H1 (cell line): Measurements from ENCODE around the gene CORO7. TPM values are rescaled to one million over a fixed set of nuclear protein-coding genes. Genes with fewer than 3 reads are reported as not detected.

Source experiments
- CTCF ChIA-PET: fragments of 300-600 bp; sonication (Branson Sonifier 250); formaldehyde crosslinking; loops from one replicate; lab custom pipeline; 2021; ENCODE audit not compliant: partially characterized antibody; lab: Charles Lee
- POLR2A ChIA-PET: fragments of 300-600 bp; sonication (Branson Sonifier 250); formaldehyde crosslinking; loops from one replicate; lab custom pipeline; 2021; ENCODE audit warnings: inconsistent platforms; ENCODE audit not compliant: partially characterized antibody; lab: Charles Lee
- DNase-seq, 2 experiments: peaks; one replicate each; pipeline versions ENCODE4 v3.0.0 to v3.0.0-alpha.2; 2010 to 2022; ENCODE audit warnings: low spot score in 2 of 2, low read depth in 1 of 2, mixed read lengths in 1 of 2
- FAIRE-seq: peaks from 2 replicates; lab custom pipeline; 2011; peaks lifted over from hg19 to GRCh38; lab: Jason Lieb, UNC
- H2AFZ ChIP-seq: 2 replicates; pipeline ENCODE4 v1.8.1; 2012; ENCODE audit warnings: low read length, inconsistent platforms
- H2AK5ac ChIP-seq: 2 replicates; pipeline ENCODE4 v1.6.1; 2013; ENCODE audit warnings: low read depth, low read length
- H2BK120ac ChIP-seq: replicated peaks from 2 replicates; pipeline ENCODE3; 2013; ENCODE audit warnings: low read depth, low read length, inconsistent platforms
- H2BK12ac ChIP-seq: 2 replicates; pipeline ENCODE4 v1.6.1; 2013; ENCODE audit warnings: low read depth, low read length
- H2BK15ac ChIP-seq: 2 replicates; pipeline ENCODE4 v1.6.1; 2013; ENCODE audit warnings: low read length
- H2BK20ac ChIP-seq: 2 replicates; pipeline ENCODE4 v1.6.1; 2013; ENCODE audit warnings: low read length
- H2BK5ac ChIP-seq: 2 replicates; pipeline ENCODE4 v1.6.1; 2013; ENCODE audit warnings: low read depth, low read length
- H3K14ac ChIP-seq: 2 replicates; pipeline ENCODE4 v1.6.1; 2013; ENCODE audit warnings: inconsistent platforms; ENCODE audit not compliant: insufficient read length
- H3K18ac ChIP-seq: 2 replicates; pipeline ENCODE4 v1.6.1; 2013; ENCODE audit warnings: low read length; ENCODE audit errors: extremely low read depth
- H3K23ac ChIP-seq: 2 replicates; pipeline ENCODE4 v1.6.1; 2013; ENCODE audit warnings: inconsistent platforms; ENCODE audit not compliant: insufficient read length
- H3K23me2 ChIP-seq: 2 replicates; pipeline ENCODE4 v1.6.1; 2013; ENCODE audit warnings: low read depth, low read length
- H3K27ac ChIP-seq: 2 replicates; pipeline ENCODE4 v1.6.1; 2011; ENCODE audit warnings: low read depth, low read length, inconsistent platforms
- H3K27me3 ChIP-seq, 4 experiments: replicated peaks in 1 of 4; 1 replicate in 1 of 4; 2 replicates in 3 of 4; pipeline versions ENCODE4 v1.6.1 to v1.8.1; 2011 to 2013; ENCODE audit warnings: low read length in 3 of 4, mild to moderate bottlenecking in 3 of 4, inconsistent platforms in 2 of 4, mixed read lengths in 2 of 4, moderate library complexity in 1 of 4; ENCODE audit not compliant: control insufficient read depth in 3 of 4, insufficient read depth in 3 of 4; ENCODE audit errors: extremely low read depth in 1 of 4
- H3K36me3 ChIP-seq, 4 experiments: 2 replicates each; pipeline versions ENCODE4 v1.6.1 to v1.8.1; 2011 to 2013; ENCODE audit warnings: mild to moderate bottlenecking in 4 of 4, low read length in 3 of 4, moderate library complexity in 2 of 4, control low read depth in 1 of 4, inconsistent platforms in 1 of 4; ENCODE audit not compliant: insufficient read depth in 4 of 4, control insufficient read depth in 2 of 4
- H3K4ac ChIP-seq: replicated peaks from 2 replicates; pipeline ENCODE3; 2013; ENCODE audit warnings: low read length, low read depth, mixed read lengths, inconsistent platforms; ENCODE audit not compliant: insufficient read length
- H3K4me1 ChIP-seq, 4 experiments: replicated peaks in 1 of 4; 1 replicate in 1 of 4; 2 replicates in 3 of 4; pipeline versions ENCODE4 v1.6.1 to v1.8.1; 2011 to 2013; ENCODE audit warnings: low read length in 3 of 4, inconsistent platforms in 2 of 4, mixed read lengths in 1 of 4; ENCODE audit not compliant: insufficient read depth in 4 of 4, control insufficient read depth in 3 of 4
- H3K4me2 ChIP-seq, 2 experiments: 2 replicates each; pipeline versions ENCODE4 v1.6.1 to v1.8.1; 2011 to 2013; ENCODE audit warnings: low read depth in 2 of 2, low read length in 2 of 2, control low read depth in 1 of 2, inconsistent platforms in 1 of 2, mild to moderate bottlenecking in 1 of 2; ENCODE audit not compliant: insufficient read depth in 1 of 2
- H3K4me3 ChIP-seq, 4 experiments: fragments of 200-600, 300-600 bp in 1 of 4; sonication (generic), shearing (Covaris generic), sonication (Bioruptor Twin) in 1 of 4; 2 replicates each; pipeline versions ENCODE4 v1.5.1 to v1.8.1; 2011 to 2016; ENCODE audit warnings: low read length in 4 of 4, low read depth in 3 of 4, control low read depth in 2 of 4, inconsistent platforms in 2 of 4, mild to moderate bottlenecking in 2 of 4, mixed read lengths in 1 of 4, moderate library complexity in 1 of 4; ENCODE audit not compliant: insufficient read depth in 2 of 4; ENCODE audit errors: extremely low read depth in 1 of 4
- H3K56ac ChIP-seq: replicated peaks from 2 replicates; pipeline ENCODE3; 2013; ENCODE audit warnings: low read depth, mild to moderate bottlenecking, mixed read lengths, low read length, inconsistent platforms; ENCODE audit not compliant: insufficient read length
- H3K79me1 ChIP-seq: 2 replicates; pipeline ENCODE4 v1.6.1; 2013; ENCODE audit warnings: low read depth, low read length, control low read depth
- H3K79me2 ChIP-seq, 2 experiments: 2 replicates each; pipeline versions ENCODE4 v1.6.1 to v1.8.1; 2012 to 2013; ENCODE audit warnings: low read length in 2 of 2, mild to moderate bottlenecking in 2 of 2, inconsistent platforms in 1 of 2; ENCODE audit not compliant: insufficient read depth in 2 of 2, control insufficient read depth in 1 of 2
- H3K9ac ChIP-seq, 4 experiments: replicated peaks in 1 of 4; 1 replicate in 1 of 4; 2 replicates in 3 of 4; pipeline versions ENCODE4 v1.6.1 to v1.8.1; 2011 to 2013; ENCODE audit warnings: low read depth in 3 of 4, low read length in 3 of 4, control low read depth in 2 of 4, mild to moderate bottlenecking in 2 of 4, moderate library complexity in 2 of 4, inconsistent platforms in 1 of 4; ENCODE audit errors: extremely low read depth in 1 of 4
- H3K9me3 ChIP-seq, 2 experiments: 2 replicates each; pipeline versions ENCODE4 v1.6.1 to v1.8.1; 2012 to 2013; ENCODE audit warnings: mild to moderate bottlenecking in 2 of 2, moderate library complexity in 2 of 2, control low read depth in 1 of 2, inconsistent platforms in 1 of 2, low read depth in 1 of 2, low read length in 1 of 2, mixed read lengths in 1 of 2; ENCODE audit not compliant: insufficient read depth in 2 of 2
- H4K20me1 ChIP-seq, 2 experiments: replicated peaks in 1 of 2; 2 replicates each; pipeline versions ENCODE3 to v1.8.1; 2011 to 2013; ENCODE audit warnings: inconsistent platforms in 2 of 2, low read length in 2 of 2, mild to moderate bottlenecking in 1 of 2; ENCODE audit not compliant: insufficient read depth in 2 of 2, control insufficient read depth in 1 of 2
- H4K5ac ChIP-seq: 2 replicates; pipeline ENCODE4 v1.6.1; 2013; ENCODE audit warnings: low read length, low read depth, mixed read lengths, inconsistent platforms; ENCODE audit not compliant: insufficient read length
- H4K8ac ChIP-seq: 2 replicates; pipeline ENCODE4 v1.8.0; 2013; ENCODE audit warnings: mild to moderate bottlenecking, moderate library complexity, low read length, inconsistent platforms; ENCODE audit not compliant: insufficient read depth; ENCODE audit errors: extremely low read depth
- H4K91ac ChIP-seq: replicated peaks from 2 replicates; pipeline ENCODE3; 2013; ENCODE audit warnings: low read length, mixed read lengths, inconsistent platforms; ENCODE audit not compliant: insufficient read length
- SP2 ChIP-seq: IDR thresholded peaks from 2 replicates; pipeline ENCODE4 v1.6.1; 2012; ENCODE audit warnings: mild to moderate bottlenecking, low read length, inconsistent platforms
- WGBS, 2 experiments: shearing (Covaris generic) in 1 of 2; methylation state at CpG; one replicate each; pipeline versions ENCODE4 v1.1.6 to v1.1.7; 2013 to 2015; ENCODE audit warnings: low lambda C conversion rate in 2 of 2, mixed read lengths in 2 of 2, inconsistent platforms in 1 of 2, low coverage in 1 of 2, missing lambda C conversion rate in 1 of 2; ENCODE audit not compliant: insufficient replicate concordance in 2 of 2, insufficient coverage in 1 of 2, insufficient read length in 1 of 2; ENCODE audit errors: extremely low coverage in 1 of 2, missing lambda C conversion rate in 1 of 2; 5-methylcytosine and 5-hydroxymethylcytosine counted together
- polyA plus RNA-seq, 7 experiments: library from polyadenylated mRNA; depleted of rRNA in 3 of 7; stranded (reverse) in 5 of 7; unstranded in 2 of 7; fragments of >200 nt in 5 of 7; fragments of 200-250 nt in 2 of 7; gene quantifications; 1 replicate in 5 of 7; 2 replicates in 1 of 7; 4 replicates in 1 of 7; pipeline versions ENCODE4 v1.2.1 to v1.2.3, GENCODE V29; 2011 to 2013; ENCODE audit warnings: missing spikeins in 2 of 7, mixed read lengths in 2 of 7
- total RNA-seq: library from RNA; stranded (reverse); fragmentation: NEBNext Ultra II Directional; extraction: Animal tissue kit (Norgen Biotek cat#: 25700); gene quantifications from 2 replicates; pipeline ENCODE4 v1.2.1, GENCODE V29; 2021

CORO7 gene
- total and polyA plus RNA-seq, 2 of the 8 experiments (the other 6 are each of a cell fraction or from before 2014, with no cell fraction given): 25.2 to 29.8 TPM

- POLR2A ChIA-PET: interaction anchor here (1.0 to 25.6 kb wide), 8 partner anchors 9 to 53 kb away, joined by 3 to 403 read pairs (median 14); partner anchors contain the start of genes GLIS2, PAM16 and TFAP4
These were observed 109.8 kb downstream of the CORO7 start for GRCh38 chr16:4306470-4307214.

More at GRCh38 chr16:4306470-4307214, 109.8 kb downstream of the CORO7 start:
- no peak overlapping the region for H3K23ac ChIP-seq
- peak overlapping the region; percentile 99 for H2AK5ac ChIP-seq
- peak overlapping the region; percentile 68; the same call in 1 of the 2 replicates for H3K18ac ChIP-seq
- 0 out of 2 replicates have a peak overlapping the region, but pooled peaks have one; percentile 32 for H2BK20ac ChIP-seq
- peak overlapping the region; percentile 90; the same call in 1 of the 2 replicates for H4K8ac ChIP-seq
- peak overlapping the region; percentile 54; the same call in 1 of the 2 replicates for H3K27ac ChIP-seq
- FAIRE-seq: no peak
- no peak for TF ChIP-seq SP2
- TF ChIP-seq, all 59 proteins: peak for 0
- WGBS, 2 experiments: 63% methylated on average over 16 of the region's 16 CpGs; no CpG with 5 or more reads in 1 of the 2 experiments
- Histone ChIP-seq H3K4me1 (peaks cover 0 to 20% (median 13%) of the 10 kb centered on the region in 4 experiments; a peak in 6 of 7 replicates), H3K4me2 (peak overlapping the region; percentile 71 to 88), H3K9ac (peak overlapping the region; percentile 51 to 62 (median 60)), H3K9me3 (no peaks in the 10 kb centered on the region), H2BK15ac (peak overlapping the region; percentile 65; the same call in 1 of the 2 replicates), H3K23me2 (peaks cover 7% of the 10 kb centered on the region), H2AFZ (no peak overlapping the region), H3K79me2 (peaks cover 0 to 6% of the 10 kb centered on the region in 2 experiments; a peak in 1 of 4 replicates), H3K14ac (no peak overlapping the region), H3K4me3 (peak overlapping the region; percentile 64 to 84 (median 80)), H2BK120ac (no peak overlapping the region), H4K20me1 (peaks cover 0 to 4% of the 10 kb centered on the region in 2 experiments), H4K5ac (peak overlapping the region; percentile 13), H2BK5ac (peak overlapping the region; percentile 95), H4K91ac (peak overlapping the region; percentile 58), H3K27me3 (no peaks in the 10 kb centered on the region), H3K56ac (no peak overlapping the region), H3K4ac (peak overlapping the region; percentile 16), H3K36me3 (peaks cover 0 to 6% (median under 1%) of the 10 kb centered on the region in 4 experiments; a peak in 2 of 8 replicates), H2BK12ac (peak overlapping the region; percentile 95; the same call in 1 of the 2 replicates), H3K79me1 (peaks cover 7% of the 10 kb centered on the region; the same call in 1 of the 2 replicates)
- no peak for DNase-seq
- CTCF ChIA-PET: interaction anchor here (0.7 to 16.7 kb wide), 10 partner anchors 7 to 97 kb away, joined by 3 to 300 read pairs (median 4); partner anchors contain the start of gene GLIS2
